K562 (cell line): Measurements from ENCODE around the gene TRPM2. TPM values are rescaled to one million over a fixed set of nuclear protein-coding genes. Genes with fewer than 3 reads are reported as not detected.

Experiments
- CBX5 ChIP-seq: IDR thresholded peaks from 2 replicates; pipeline ENCODE4 v1.6.1; 2014; ENCODE audit warnings: low read depth, borderline replicate concordance
- CHD1 ChIP-seq: fragments of 200-600 bp; sonication (generic); IDR thresholded peaks from one replicate; pipeline ENCODE4 v1.6.1; 2012; ENCODE audit warnings: mild to moderate bottlenecking, moderate library complexity, low read length, inconsistent platforms
- MLLT1 ChIP-seq, 2 experiments: fragments of 450-650 bp; IDR thresholded peaks; 2 replicates each; pipeline ENCODE4 v1.6.1; 2016
- MTA1 ChIP-seq: fragments of 450-650 bp; IDR thresholded peaks from 2 replicates; pipeline ENCODE4 v1.6.1; 2017; ENCODE audit warnings: borderline replicate concordance
- PBX2 ChIP-seq, 2 experiments: IDR thresholded peaks in 1 of 2; conservative IDR thresholded peaks in 1 of 2; 2 replicates each; pipeline ENCODE4 v1.6.1; 2016; ENCODE audit warnings: low read depth in 2 of 2, mild to moderate bottlenecking in 1 of 2, missing compliant biosample characterization in 1 of 2, missing genetic modification characterization in 1 of 2, moderate library complexity in 1 of 2
- UBTF ChIP-seq, 2 experiments: IDR thresholded peaks; 2 replicates each; pipeline ENCODE4 v1.6.1; 2012; ENCODE audit warnings: improper control_type of control experiment in 2 of 2, low read depth in 2 of 2, low read length in 2 of 2, borderline replicate concordance in 1 of 2
- WHSC1 ChIP-seq: IDR thresholded peaks from one replicate; pipeline ENCODE4 v1.6.1; 2012; ENCODE audit warnings: low read length, control low read depth, inconsistent platforms
- ZBTB5 ChIP-seq: fragments of 450-650 bp; IDR thresholded peaks from 2 replicates; pipeline ENCODE4 v1.6.1; 2017; ENCODE audit warnings: antibody characterized with exemption
- polyA plus RNA-seq, 8 experiments: library from polyadenylated mRNA; depleted of rRNA in 4 of 8; stranded (reverse) in 5 of 8; unstranded in 3 of 8; fragments of >200 nt; fragmentation: Nextera tagmentation in 2 of 8; fragmentation: Illumina TruSeq in 1 of 8; extraction: Ambion mirVana in 2 of 8; extraction: Trizol in 1 of 8; gene quantifications; 2 replicates each; pipeline versions ENCODE4 v1.2.1 to v1.2.3, GENCODE V29; 2011 to 2014; ENCODE audit warnings: inconsistent platforms in 1 of 8, missing spikeins in 1 of 8
- total RNA-seq, 7 experiments: library from RNA; depleted of rRNA in 6 of 7; stranded (reverse); fragments of >200 nt in 6 of 7; fragmentation: Illumina TruSeq in 2 of 7; extraction: Trizol in 2 of 7; gene quantifications; 2 replicates each; pipeline versions ENCODE4 v1.2.1 to v1.2.3, GENCODE V29; 2011 to 2021; ENCODE audit warnings: low replicate concordance in 1 of 7

Gene TRPM2
- total and polyA plus RNA-seq, 9 of the 15 experiments (the other 6 are each of a cell fraction or from before 2014, with no cell fraction given), result 0.33 to 2.1 (median 0.98) TPM; not detected in 2

- TF ChIP-seq UBTF (IDR thresholded peaks at IDR 0.05; ENCODE audit: borderline replicate concordance in 1 of 2, low read depth in 2 of 2, low read length in 2 of 2), result no peak
- no peak for TF ChIP-seq CBX5
- no peak for TF ChIP-seq WHSC1
- no peak for TF ChIP-seq ZBTB5
- TF ChIP-seq MTA1, result no peak
- no peak for TF ChIP-seq PBX2 (CRISPR knock-in tag; IDR thresholded peaks at IDR 0.05; ENCODE audit: low read depth)
- TF ChIP-seq PBX2 (tag; conservative IDR thresholded peaks at IDR 0.05; ENCODE audit: low read depth), result no peak
- no peak for TF ChIP-seq CHD1
- no peak for TF ChIP-seq MLLT1 (IDR thresholded peaks at IDR 0.05)
These were observed 49.1 kb downstream of the TRPM2 start (continued) for GRCh38 chr21:44402323-44403105.
